HG02759 (cell line): ENCODE data around the gene HIPK2.

Experiments used
- ATAC-seq: cut with Tn5 transposase; IDR thresholded peaks from one replicate; pipeline ENCODE4 v1.9.1; 2021; ENCODE audit warnings: mild to moderate bottlenecking, moderate library complexity; ENCODE audit not compliant: unreplicated experiment

The HIPK2 gene

GRCh38 chr7:139523968-139524815 is 253.6 kb downstream of the HIPK2 start:
- ATAC-seq: no peak

DNA sequence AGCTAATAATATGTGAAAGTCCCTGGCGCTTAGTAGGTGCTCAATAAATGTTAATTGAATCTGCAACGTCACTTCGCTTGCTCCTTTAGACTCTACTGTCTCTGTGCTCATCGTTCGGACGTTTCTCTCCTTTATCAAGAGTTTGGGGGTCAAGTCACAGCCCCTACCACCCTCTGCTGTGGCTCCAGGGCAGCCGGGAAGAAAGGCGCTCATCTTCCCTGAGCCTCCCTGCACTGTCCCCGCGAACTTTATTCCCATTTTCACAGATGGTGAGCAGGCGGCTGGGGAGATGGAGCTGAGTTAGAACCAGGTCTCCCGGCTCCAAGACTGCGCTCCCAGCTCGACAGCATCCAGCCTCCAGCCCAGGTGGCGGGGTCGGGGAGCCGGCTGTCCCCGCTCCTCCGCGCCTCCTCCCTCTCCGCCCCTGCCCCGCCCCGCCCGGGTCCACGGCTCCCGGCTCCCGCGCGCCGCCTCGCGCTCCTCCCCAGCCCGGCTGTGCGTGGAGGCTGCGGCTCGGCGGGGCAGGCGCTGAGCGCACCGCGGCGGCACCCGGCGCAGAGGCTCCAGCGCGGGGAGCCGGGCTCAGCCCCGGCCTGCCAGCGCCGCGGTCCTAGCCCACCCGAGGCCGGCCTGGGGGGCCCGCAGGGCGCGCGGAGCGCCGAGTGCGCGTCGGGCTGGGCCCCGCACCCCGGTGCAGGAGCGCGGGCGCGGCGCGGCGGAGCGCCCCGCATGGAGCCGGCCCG is 254.4 kb downstream of the HIPK2 start, which contains the start of gene CLEC2L:
TSS of gene CLEC2L (plus strand) at position 487 of the 743 bp plus-strand sequence. CDS start at position 730, 243 bp downstream.
- no peak for ATAC-seq

- ATAC-seq: no peak
These were observed 255.0 kb downstream of the HIPK2 start for GRCh38 chr7:139522830-139523198.

DNA sequence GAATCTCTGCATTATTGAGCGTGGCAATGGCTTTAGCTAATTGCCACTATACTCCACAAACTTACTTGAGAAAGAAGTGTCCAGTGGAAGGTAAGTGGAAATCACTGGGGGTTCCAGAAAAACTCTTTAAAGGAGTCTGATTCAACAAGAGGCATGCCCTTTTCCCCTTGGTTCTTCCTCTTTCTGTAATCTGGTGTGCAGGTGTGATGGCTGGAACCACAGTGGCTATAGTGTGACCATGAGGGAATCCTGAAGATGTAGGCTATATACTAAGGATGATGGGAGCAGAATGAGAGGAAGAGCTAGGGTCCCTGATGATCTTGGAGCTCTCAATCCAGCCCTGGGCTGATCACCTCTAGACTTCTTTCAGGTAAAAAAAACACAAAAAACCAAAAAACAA is 256.4 kb downstream of the HIPK2 start:
- no peak for ATAC-seq

GRCh38 chr7:139515266-139515665 is 262.5 kb downstream of the HIPK2 start:
- no peak for ATAC-seq
